HG03095 (cell line): ENCODE data around the gene NUP50.

Experiments used
- ATAC-seq: cut with Tn5 transposase; IDR thresholded peaks from one replicate; pipeline ENCODE4 v1.9.1; 2021; ENCODE audit warnings: moderate library complexity; ENCODE audit not compliant: unreplicated experiment

The NUP50 gene

DNA sequence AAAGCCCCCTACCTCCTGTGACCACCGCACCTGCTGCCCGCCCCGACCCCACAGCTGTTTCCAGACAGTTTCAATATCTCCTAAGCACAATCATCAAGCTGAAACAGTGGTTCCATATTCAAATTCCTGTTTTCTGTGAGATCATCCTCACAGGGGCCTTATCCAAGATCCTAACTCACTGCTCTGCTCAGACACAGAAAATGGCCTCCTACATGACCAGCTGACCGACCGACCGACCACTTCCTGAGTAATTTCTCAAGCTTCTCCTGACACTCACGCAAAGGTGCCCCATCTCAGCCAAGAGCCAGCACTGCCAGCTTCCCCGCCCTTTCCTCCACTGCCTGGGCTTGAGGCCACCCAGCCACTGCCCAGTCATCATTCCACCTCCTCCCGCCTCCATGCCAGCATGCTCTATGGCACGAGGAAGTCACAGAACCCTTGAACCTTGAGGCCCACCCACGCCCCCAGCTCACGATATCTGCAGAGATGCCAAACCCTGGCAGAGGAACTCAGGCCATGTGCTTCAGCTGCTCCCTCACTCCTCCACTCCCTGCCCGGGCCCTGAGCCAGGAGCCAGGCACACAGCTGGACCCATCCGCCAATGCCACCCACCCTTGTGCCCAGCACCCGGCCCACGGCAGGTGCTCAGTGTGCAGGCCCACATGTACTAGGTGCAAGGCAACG lies 62.9 kb downstream of the NUP50 start:
- ATAC-seq: no peak

DNA sequence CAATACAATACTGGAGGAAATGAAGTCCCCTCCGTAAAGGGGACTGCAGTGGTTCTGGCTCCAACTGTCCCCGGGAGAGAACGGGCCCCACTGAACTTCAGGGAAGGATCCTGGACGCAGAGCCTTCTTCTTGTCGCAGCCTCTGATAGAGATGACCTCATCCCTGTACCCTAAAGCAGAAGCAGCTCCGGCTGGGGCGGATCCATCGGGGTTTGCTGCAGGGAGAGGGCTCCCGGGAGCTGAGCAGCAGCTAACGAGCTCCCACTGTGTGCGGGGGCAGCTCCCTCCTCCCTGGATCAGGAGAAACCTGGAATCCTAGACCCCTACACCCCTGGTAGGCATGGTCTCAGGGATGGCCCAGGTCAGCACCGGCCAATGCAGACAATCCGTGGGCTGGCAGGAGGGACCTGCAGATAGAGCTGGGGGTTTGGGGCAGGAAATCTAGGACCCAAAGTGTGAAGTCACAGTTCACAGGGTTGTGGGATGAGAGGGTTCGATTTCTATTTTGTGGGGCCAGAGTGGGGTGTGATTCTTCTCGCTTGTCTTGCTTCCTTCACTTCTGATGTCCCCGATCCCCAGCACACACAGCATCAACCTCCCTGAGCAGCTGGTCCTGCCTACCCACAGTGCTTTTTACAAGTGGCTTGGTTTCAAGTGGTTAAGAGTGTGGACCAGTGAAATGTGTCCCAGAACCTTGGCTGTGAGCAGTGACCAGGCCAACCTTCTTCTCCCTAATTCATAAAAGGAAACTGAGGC lies 64.1 kb downstream of the NUP50 start:
- no peak for ATAC-seq

- ATAC-seq: no peak
Measured at GRCh38 chr22:45228401-45228754, 64.7 kb downstream of the NUP50 start.

DNA sequence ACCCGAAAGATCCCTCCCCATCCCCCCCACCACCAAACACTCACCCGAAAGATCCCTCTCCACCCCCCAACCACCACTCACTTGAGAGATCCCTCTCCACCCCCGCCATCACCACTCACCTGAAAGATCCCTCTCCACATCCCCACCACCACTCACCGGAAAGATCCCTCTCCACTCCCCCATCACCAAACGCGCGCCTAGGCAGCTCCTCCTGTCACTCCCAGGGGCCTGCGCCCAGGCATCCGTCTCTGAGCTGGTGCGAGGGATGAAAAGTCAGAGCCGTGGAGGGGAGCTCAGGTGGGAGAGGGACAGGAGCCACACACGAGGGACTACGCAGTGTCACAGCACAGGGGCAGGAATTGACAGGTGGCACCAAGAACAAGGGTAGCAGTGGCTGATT lies 65.5 kb downstream of the NUP50 start:
- ATAC-seq: no peak

- ATAC-seq: no peak
Measured at GRCh38 chr22:45230026-45230721, 66.4 kb downstream of the NUP50 start.

DNA sequence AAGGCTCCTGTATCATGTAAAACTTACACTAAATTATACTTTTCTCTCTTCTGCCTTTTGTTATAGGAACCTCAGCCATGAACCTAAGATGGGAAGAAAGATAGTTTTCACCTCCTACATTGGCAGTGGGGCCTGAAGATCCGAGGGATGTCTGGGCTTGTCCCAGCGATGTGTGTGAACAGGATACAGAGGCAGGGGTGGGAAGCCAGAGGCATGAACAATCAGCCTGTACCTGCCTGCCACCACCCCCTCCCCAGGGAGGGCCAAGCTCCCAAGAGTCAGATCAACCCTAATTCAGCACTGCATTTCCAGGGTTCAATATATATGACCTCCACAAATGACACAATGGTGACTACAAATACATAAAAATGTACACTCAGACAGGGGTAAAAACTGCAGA lies 67.6 kb downstream of the NUP50 start:
- no peak for ATAC-seq

DNA sequence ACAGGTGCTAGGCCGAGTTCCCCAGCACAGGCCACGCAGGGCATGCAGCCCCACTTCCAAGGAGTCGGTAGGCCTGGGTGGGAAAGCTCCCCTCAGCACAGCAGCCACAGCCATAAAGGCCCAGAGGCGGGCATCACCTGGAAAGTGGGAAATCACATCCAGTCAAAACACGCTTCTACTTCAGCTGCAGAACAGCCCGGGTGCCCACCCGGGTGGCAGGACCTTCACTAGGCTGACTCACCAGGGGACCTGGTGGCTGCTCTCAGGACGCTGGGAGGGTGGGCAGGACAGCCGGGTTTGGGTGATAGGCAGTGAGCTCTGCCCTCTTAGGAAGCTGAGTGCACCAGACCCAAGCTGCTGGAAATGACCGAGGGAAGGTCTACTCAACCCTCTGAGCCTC lies 69.7 kb downstream of the NUP50 start:
- no peak for ATAC-seq

GRCh38 chr22:45233827-45234226 lies 70.1 kb downstream of the NUP50 start:
- no peak for ATAC-seq

DNA sequence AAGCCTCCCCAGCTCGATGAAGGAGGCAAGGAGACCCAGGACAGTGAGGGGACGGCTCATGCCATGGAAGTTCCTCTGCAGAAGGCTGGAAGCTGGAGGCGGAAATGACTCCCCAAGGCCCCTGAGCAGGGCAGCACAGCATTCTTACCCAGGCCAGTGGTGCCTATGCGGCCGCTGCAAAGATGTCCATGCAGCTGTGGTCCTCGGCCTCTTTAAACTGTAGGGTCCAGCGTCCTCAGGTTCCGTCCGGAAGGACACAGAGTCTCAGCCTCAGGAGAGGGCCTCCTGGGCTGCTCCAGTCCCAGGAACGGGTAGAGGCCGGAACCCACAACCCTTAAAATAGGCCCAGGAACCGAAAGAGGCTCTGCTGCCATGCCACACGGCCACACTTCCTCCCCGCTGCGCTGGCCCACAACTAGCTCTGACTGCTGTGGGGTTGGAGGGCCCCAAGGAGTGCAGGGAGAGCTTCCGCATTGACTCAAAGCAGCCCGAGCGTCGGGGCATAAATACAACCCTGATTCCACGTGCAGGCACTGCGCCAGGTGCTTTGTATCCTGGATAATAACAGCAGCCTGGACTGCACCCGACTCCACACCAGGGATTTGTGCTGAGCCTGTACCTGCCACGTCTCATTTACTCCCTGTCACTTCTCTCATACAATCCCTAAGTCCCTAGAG lies 71.5 kb downstream of the NUP50 start:
- ATAC-seq: peak; percentile 62

- no peak for ATAC-seq
Measured at GRCh38 chr22:45235851-45236342, 72.2 kb downstream of the NUP50 start.

DNA sequence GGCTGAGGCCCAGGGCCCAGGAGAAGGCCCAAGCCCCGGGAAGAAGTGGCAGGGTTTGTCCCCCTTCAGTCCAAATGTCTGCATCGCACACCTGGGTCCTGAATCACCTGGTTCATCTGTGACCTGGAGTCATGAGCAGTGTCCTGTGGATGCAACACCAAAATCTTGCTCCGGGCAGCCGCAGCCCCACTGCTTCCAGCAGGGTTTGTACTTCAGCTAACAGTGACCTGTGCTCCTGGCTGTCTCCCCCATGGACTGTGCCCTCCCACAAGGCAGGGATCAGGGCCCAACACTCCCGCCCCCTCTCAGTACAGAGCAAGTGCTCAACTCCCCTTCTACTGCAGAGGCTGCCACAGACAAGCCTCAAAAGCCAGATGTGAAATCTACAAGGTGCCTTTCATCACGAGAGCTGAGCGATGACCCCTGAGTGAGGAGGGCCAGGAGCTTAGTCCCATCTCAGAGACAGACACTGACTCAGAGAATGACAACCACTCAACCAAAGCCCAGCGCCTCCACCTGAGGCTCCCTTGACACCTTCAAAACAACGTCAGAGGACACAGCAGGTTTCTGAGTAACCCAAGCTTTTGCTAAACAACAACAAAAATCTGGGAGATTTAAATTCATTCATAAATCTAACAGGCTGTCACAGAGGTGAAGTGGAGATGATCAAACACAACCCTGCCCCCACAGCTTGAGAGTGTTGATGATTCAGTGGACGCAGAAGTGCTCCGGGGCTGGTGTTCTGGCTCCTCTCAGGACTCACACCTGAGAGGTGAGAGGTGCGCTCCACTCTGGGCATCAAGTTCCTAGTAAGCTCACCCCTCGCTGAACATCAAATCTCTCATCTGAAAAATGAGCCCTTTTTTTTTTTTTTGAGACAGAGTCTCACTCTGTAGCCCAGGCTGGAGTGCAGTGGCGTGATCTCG lies 73.6 kb downstream of the NUP50 start:
- ATAC-seq: no peak
